Kidney (tissue), 14 donors: ENCODE results near the gene CCDC149. TPM values are rescaled to one million over a fixed set of nuclear protein-coding genes. Genes with fewer than 3 reads are reported as not detected.

Experiments used
- DNase-seq, 5 donors: peaks; one replicate each; pipeline ENCODE4 v3.0.0-alpha.2; 2013 to 2020
- FAIRE-seq: peaks from 2 replicates; lab custom pipeline; 2012; peaks lifted over from hg19 to GRCh38; lab: Jason Lieb, UNC
- H3K27ac ChIP-seq, 2 donors: one replicate each; pipeline ENCODE4 v1.7.0; 2013; ENCODE audit warnings: low read depth in 2 of 2, low read length in 2 of 2, inconsistent platforms in 1 of 2
- H3K27me3 ChIP-seq: one replicate; pipeline ENCODE4 v1.7.1; 2013; ENCODE audit warnings: low read length, inconsistent platforms; ENCODE audit not compliant: control insufficient read depth, insufficient read depth
- H3K36me3 ChIP-seq, 3 donors: one replicate each; pipeline versions ENCODE4 v1.7.0 to v1.7.1; 2013; ENCODE audit warnings: low read length in 3 of 3, control low read depth in 1 of 3, inconsistent platforms in 1 of 3; ENCODE audit not compliant: insufficient read depth in 3 of 3, control insufficient read depth in 2 of 3
- H3K4me1 ChIP-seq, 3 donors: one replicate each; pipeline versions ENCODE4 v1.7.0 to v1.7.1; 2013; ENCODE audit warnings: low read length in 3 of 3, inconsistent platforms in 1 of 3, low read depth in 1 of 3; ENCODE audit not compliant: control insufficient read depth in 2 of 3, insufficient read depth in 2 of 3
- H3K4me3 ChIP-seq, 3 donors: one replicate each; pipeline versions ENCODE4 v1.7.0 to v1.8.1; 2013; ENCODE audit warnings: low read length in 3 of 3, control low read depth in 1 of 3, inconsistent platforms in 1 of 3
- H3K9ac ChIP-seq, 3 donors: one replicate each; pipeline versions ENCODE4 v1.7.0 to v1.7.1; 2013; ENCODE audit warnings: low read length in 3 of 3, control low read depth in 1 of 3, inconsistent platforms in 1 of 3
- H3K9me3 ChIP-seq, 3 donors: one replicate each; pipeline versions ENCODE4 v1.7.0 to v1.7.1; 2013; ENCODE audit warnings: low read length in 3 of 3, control low read depth in 1 of 3, inconsistent platforms in 1 of 3; ENCODE audit not compliant: control insufficient read depth in 2 of 3, insufficient read depth in 1 of 3
- CTCF ChIP-seq: IDR thresholded peaks from 3 replicates; pipeline ENCODE4 v1.5.1; 2012; ENCODE audit warnings: mild to moderate bottlenecking, moderate library complexity, borderline replicate concordance; ENCODE audit not compliant: insufficient read depth; ENCODE audit errors: extremely low read depth
- intact Hi-C: fragments of 100-400 bp; cut with DNase I; formaldehyde crosslinking; loops from one replicate; pipeline ENCODE4 v1.11.1; 2022
- polyA plus RNA-seq: library from polyadenylated mRNA; stranded (reverse); fragments of 350-450 nt; fragmentation: Illumina TruSeq; extraction: RNeasy Lipid Tissue Mini Kit (QIAGEN cat#74804); gene quantifications from one replicate; pipeline ENCODE4 v1.2.3, GENCODE V29; 2014; ENCODE audit warnings: low read depth, low replicate concordance; ENCODE audit not compliant: insufficient read depth
- total RNA-seq: library from RNA; stranded (reverse); fragmentation: NEBNext Ultra II Directional; extraction: Animal tissue kit (Norgen Biotek cat#: 25700); gene quantifications from one replicate; pipeline ENCODE4 v1.2.1, GENCODE V29; 2021
- donor health status: control.
- donor health status: control.
- donor health status: control.
- donor health status: control.
- donor health status: control.
- donor health status: DM: yes; HTN: yes; CAD: no.
- donor health status: Normal renal cell carcinoma (clear cell type).

CCDC149 gene
- total and polyA plus RNA-seq, 2 donors from 2014 or later = 6.9 to 21.8 TPM

- Histone ChIP-seq H3K36me3 (peaks cover 5 to 17% (median 10%) of the 10 kb centered on the region in 3 donors), H3K4me1 (no peaks in the 10 kb centered on the region), H3K9ac (no peak overlapping the region), H3K27me3 (no peaks in the 10 kb centered on the region), H3K4me3 (no peak overlapping the region), H3K9me3 (no peaks in the 10 kb centered on the region), H3K27ac (no peak overlapping the region)
- intact Hi-C loops = no loop called here
- DNase-seq (no peak), FAIRE-seq (no peak)
- TF ChIP-seq CTCF = no peak
Observed at GRCh38 chr4:24871210-24871609, 41.6 kb downstream of the CCDC149 start.

- Histone ChIP-seq H3K9ac (no peak overlapping the region), H3K4me3 (no peak overlapping the region), H3K27ac (no peak overlapping the region), H3K9me3 (peaks cover 0 to 16% (median 0%) of the 10 kb centered on the region in 3 donors), H3K4me1 (no peaks in the 10 kb centered on the region), H3K27me3 (no peaks in the 10 kb centered on the region), H3K36me3 (peaks cover 5 to 13% (median 6%) of the 10 kb centered on the region in 3 donors)
- DNase-seq (no peak), FAIRE-seq (no peak)
- no peak for TF ChIP-seq CTCF
- intact Hi-C loops = no loop called here
Observed at GRCh38 chr4:24867766-24868296, 45.0 kb downstream of the CCDC149 start.

- H3K4me3 ChIP-seq = no peak overlapping the region
- H3K27me3 ChIP-seq = no peaks in the 10 kb centered on the region
- TF ChIP-seq CTCF = no peak
- FAIRE-seq (no peak), DNase-seq (no peak)
- peaks cover under 1 to 7% (median under 1%) of the 10 kb centered on the region in 3 donors for H3K36me3 ChIP-seq
- H3K9ac ChIP-seq = no peak overlapping the region
- peaks cover 0 to 16% (median 0%) of the 10 kb centered on the region in 3 donors for H3K9me3 ChIP-seq
- no peaks in the 10 kb centered on the region for H3K4me1 ChIP-seq
- intact Hi-C loops = no loop called here
- H3K27ac ChIP-seq = no peak overlapping the region
Observed at GRCh38 chr4:24867251-24867650, 45.6 kb downstream of the CCDC149 start.

- H3K4me1 ChIP-seq = no peaks in the 10 kb centered on the region
- no peak overlapping the region for H3K27ac ChIP-seq
- peaks cover 0 to 16% (median 0%) of the 10 kb centered on the region in 3 donors for H3K9me3 ChIP-seq
- intact Hi-C loops = no loop called here
- no peak for FAIRE-seq
- no peak overlapping the region for H3K9ac ChIP-seq
- no peak for TF ChIP-seq CTCF
- H3K27me3 ChIP-seq = no peaks in the 10 kb centered on the region
- H3K36me3 ChIP-seq = peaks cover 0 to 7% (median 0%) of the 10 kb centered on the region in 3 donors
- H3K4me3 ChIP-seq = no peak overlapping the region
- no peak for DNase-seq
Observed at GRCh38 chr4:24865401-24865800, 47.4 kb downstream of the CCDC149 start.
